Natural killer cell (primary cell): Measurements from ENCODE around the gene CPA3. TPM values are rescaled to one million over a fixed set of nuclear protein-coding genes. Genes with fewer than 3 reads are reported as not detected.

Experiments used
- ATAC-seq, 3 donors: fragments of 150-1000 bp in 2 of 3; fragments of 200-7000 bp in 1 of 3; cut with Tn5 transposase; 1 replicate in 1 of 3; 2 replicates in 2 of 3; pipeline ENCODE4 v1.10.0; 2021; ENCODE audit warnings: mild to moderate bottlenecking in 2 of 3, moderate library complexity in 2 of 3
- DNase-seq, 2 donors: peaks; one replicate each; pipeline versions ENCODE4 v3.0.0 to v3.0.0-alpha.2; 2013 to 2021; ENCODE audit warnings: mixed read lengths in 1 of 2
- H3K27ac ChIP-seq: one replicate; pipeline ENCODE4 v1.5.1; 2013; ENCODE audit warnings: mild to moderate bottlenecking, low read length
- H3K27me3 ChIP-seq: one replicate; pipeline ENCODE4 v1.6.1; 2013; ENCODE audit warnings: low read length; ENCODE audit not compliant: control insufficient read depth, insufficient read depth
- H3K36me3 ChIP-seq: one replicate; pipeline ENCODE4 v1.6.1; 2013; ENCODE audit warnings: low read length; ENCODE audit not compliant: control insufficient read depth, insufficient read depth
- H3K4me1 ChIP-seq: one replicate; pipeline ENCODE4 v1.6.1; 2013; ENCODE audit warnings: low read length; ENCODE audit not compliant: control insufficient read depth, insufficient read depth
- H3K4me3 ChIP-seq: one replicate; pipeline ENCODE4 v1.5.1; 2013; ENCODE audit warnings: low read length
- H3K9me3 ChIP-seq: one replicate; pipeline ENCODE4 v1.6.1; 2013; ENCODE audit warnings: low read length; ENCODE audit not compliant: control insufficient read depth, insufficient read depth
- H3K27ac Mint-ChIP-seq, 2 donors: one replicate each; pipeline ENCODE4 v1.8.0; 2022; ENCODE audit warnings: mild to moderate bottlenecking in 2 of 2, mixed read lengths in 2 of 2, moderate library complexity in 1 of 2
- H3K27me3 Mint-ChIP-seq, 2 donors: one replicate each; pipeline ENCODE4 v1.8.0; 2022; ENCODE audit warnings: low read depth in 2 of 2, mixed read lengths in 2 of 2
- H3K36me3 Mint-ChIP-seq: one replicate; pipeline ENCODE4 v1.8.0; 2022; ENCODE audit warnings: mixed read lengths
- H3K4me1 Mint-ChIP-seq, 2 donors: one replicate each; pipeline ENCODE4 v1.8.0; 2022; ENCODE audit warnings: mixed read lengths in 2 of 2
- H3K4me3 Mint-ChIP-seq: one replicate; pipeline ENCODE4 v1.8.0; 2022; ENCODE audit warnings: mild to moderate bottlenecking, moderate library complexity, mixed read lengths
- H3K9me3 Mint-ChIP-seq, 2 donors: one replicate each; pipeline ENCODE4 v1.8.0; 2022; ENCODE audit warnings: mixed read lengths in 2 of 2
- CTCF ChIP-seq: fragments of 200-600 bp; IDR thresholded peaks from one replicate; pipeline ENCODE4 v1.8.0; 2022; ENCODE audit warnings: antibody characterized with exemption
- WGBS: methylation state at CpG from one replicate; pipeline ENCODE4 v1.1.7; 2013; ENCODE audit warnings: missing lambda C conversion rate; ENCODE audit not compliant: insufficient coverage; 5-methylcytosine and 5-hydroxymethylcytosine counted together
- intact Hi-C: fragments of 100-400 bp; cut with micrococcal nuclease; formaldehyde crosslinking; loops from one replicate; pipeline ENCODE4 v1.14.2; 2022
- total RNA-seq, 4 donors: library from RNA; stranded (reverse); fragments of 120-200 nt in 1 of 4; gene quantifications; one replicate each; pipeline versions ENCODE4 v1.2.3 to v1.2.4, GENCODE V29; 2013 to 2022

CPA3 gene, protein sequence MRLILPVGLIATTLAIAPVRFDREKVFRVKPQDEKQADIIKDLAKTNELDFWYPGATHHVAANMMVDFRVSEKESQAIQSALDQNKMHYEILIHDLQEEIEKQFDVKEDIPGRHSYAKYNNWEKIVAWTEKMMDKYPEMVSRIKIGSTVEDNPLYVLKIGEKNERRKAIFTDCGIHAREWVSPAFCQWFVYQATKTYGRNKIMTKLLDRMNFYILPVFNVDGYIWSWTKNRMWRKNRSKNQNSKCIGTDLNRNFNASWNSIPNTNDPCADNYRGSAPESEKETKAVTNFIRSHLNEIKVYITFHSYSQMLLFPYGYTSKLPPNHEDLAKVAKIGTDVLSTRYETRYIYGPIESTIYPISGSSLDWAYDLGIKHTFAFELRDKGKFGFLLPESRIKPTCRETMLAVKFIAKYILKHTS
- total RNA-seq: 10 to 100 TPM in 1 of 3 donors, 1 to 10 TPM in 1, not detected in 1; 1.1 to 59.7 TPM
- total RNA-seq (2013): 0.09 TPM

- ATAC-seq (no peak), DNase-seq (no peak)
- Histone ChIP-seq H3K4me1 (no peaks in the 10 kb centered on the region), H3K27ac (no peak within 1 kb of the TSS), H3K9me3 (no peaks in the 10 kb centered on the region), H3K27me3 (no peaks in the 10 kb centered on the region), H3K4me3 (no peak within 1 kb of the TSS), H3K36me3 (no peaks in the 10 kb centered on the region)
- Mint-ChIP-seq H3K27me3 (peaks cover 17 to 20% of the 10 kb centered on the region in 2 donors), H3K36me3 (no peaks in the 10 kb centered on the region), H3K4me3 (no peak within 1 kb of the TSS), H3K9me3 (no peaks in the 10 kb centered on the region), H3K27ac (no peak within 1 kb of the TSS), H3K4me1 (no peaks in the 10 kb centered on the region)
- WGBS: 11% methylated on average over 1 of the region's 1 CpG
- intact Hi-C loops: no loop called here
- no peak for TF ChIP-seq CTCF
These were observed at the start of gene CPA3 for GRCh38 chr3:148865049-148865448. Gene CPA3, plus strand, starts transcription at chr3:148865296. Its CDS starts 12 bp downstream, at chr3:148865308.

DNA sequence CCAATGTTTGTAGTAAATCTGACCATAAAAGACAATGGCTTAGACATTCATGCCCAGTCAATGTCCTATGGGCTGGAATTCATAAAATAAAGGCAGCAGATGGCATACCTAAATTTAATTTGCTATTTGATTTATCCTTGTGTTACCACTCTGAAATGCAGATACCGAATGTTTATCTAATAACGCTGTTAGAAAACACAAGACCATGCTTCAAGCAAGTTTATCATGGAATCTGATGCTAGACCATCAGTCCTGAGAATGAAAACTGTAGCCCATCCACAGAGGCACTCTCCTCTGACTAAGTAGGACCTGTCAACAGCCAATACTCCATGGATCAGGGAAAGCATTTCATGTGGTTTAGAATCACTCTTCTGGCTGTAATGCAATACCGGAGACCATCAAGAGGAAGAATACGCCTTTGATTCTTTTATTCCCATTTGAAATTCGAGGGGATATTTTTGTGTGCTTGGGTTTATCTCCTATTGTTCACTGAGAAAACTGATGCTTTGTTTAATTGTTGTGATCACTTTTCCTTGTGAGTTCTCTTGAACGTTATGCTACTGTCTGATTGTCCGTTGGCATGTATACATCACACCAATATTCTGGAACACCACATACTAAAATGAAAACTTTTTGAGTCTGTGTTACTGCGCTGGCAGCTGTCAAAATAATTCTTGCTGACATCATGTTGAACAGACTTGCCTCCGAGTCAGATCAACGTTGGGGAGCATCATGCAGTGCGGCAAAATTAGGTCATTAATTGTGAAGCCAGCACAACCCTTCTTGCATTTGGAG lies 49.6 kb upstream of the CPA3 start:
- 89% methylated on average over 11 of the region's 11 CpGs for WGBS

DNA sequence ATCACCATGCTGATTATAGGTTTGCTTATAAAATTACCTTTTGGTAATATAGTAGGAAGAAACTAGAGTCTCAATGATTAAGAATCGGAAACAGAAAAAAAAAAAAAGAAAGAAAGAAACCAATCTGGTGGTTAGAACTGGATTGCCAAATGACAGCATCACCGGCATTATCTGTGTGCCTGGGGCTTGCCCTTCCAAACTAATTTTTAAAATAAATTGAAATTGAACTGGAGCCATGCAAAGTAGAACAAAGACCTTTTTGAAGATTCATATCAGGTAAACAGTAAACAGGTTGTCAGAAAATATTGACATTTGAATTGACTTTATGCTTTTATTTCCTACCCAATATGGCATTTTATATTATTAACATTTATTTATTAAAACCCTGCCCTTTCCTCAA lies 48.7 kb upstream of the CPA3 start:
- Histone ChIP-seq H3K4me1 (no peaks in the 10 kb centered on the region), H3K27me3 (no peaks in the 10 kb centered on the region), H3K27ac (no peak overlapping the region), H3K4me3 (no peak overlapping the region), H3K36me3 (no peaks in the 10 kb centered on the region), H3K9me3 (no peaks in the 10 kb centered on the region)
- WGBS: 91% methylated on average over 2 of the region's 2 CpGs
- H3K36me3 Mint-ChIP-seq: no peaks in the 10 kb centered on the region
- H3K4me1 Mint-ChIP-seq: no peaks in the 10 kb centered on the region
- ATAC-seq (no peak), DNase-seq (no peak)
- peaks cover 6 to 8% of the 10 kb centered on the region in 2 donors for H3K27me3 Mint-ChIP-seq
- no peak overlapping the region for H3K27ac Mint-ChIP-seq
- no peak for TF ChIP-seq CTCF
- no peak overlapping the region for H3K4me3 Mint-ChIP-seq
- intact Hi-C loops: no loop called here
- H3K9me3 Mint-ChIP-seq: no peaks in the 10 kb centered on the region

More for the DNA sequence above, 49.6 kb upstream of the CPA3 start:
- Histone ChIP-seq H3K36me3 (no peaks in the 10 kb centered on the region), H3K9me3 (no peaks in the 10 kb centered on the region), H3K4me1 (no peaks in the 10 kb centered on the region), H3K27ac (no peak overlapping the region), H3K27me3 (no peaks in the 10 kb centered on the region), H3K4me3 (no peak overlapping the region)
- Mint-ChIP-seq H3K36me3 (no peaks in the 10 kb centered on the region), H3K27me3 (peaks cover 6 to 8% of the 10 kb centered on the region in 2 donors), H3K4me3 (no peak overlapping the region), H3K27ac (no peak overlapping the region), H3K4me1 (no peaks in the 10 kb centered on the region), H3K9me3 (no peaks in the 10 kb centered on the region)
- DNase-seq (no peak), ATAC-seq (no peak)
- intact Hi-C loops: no loop called here
- TF ChIP-seq CTCF: no peak
